Measurements from ENCODE around the gene FRS3. TPM values are rescaled to one million over a fixed set of nuclear protein-coding genes. Genes with fewer than 3 reads are reported as not detected.

FRS3 gene
- total and polyA plus RNA-seq, 4 donors, result 3.7 to 11.2 (median 6.9) TPM

DNA sequence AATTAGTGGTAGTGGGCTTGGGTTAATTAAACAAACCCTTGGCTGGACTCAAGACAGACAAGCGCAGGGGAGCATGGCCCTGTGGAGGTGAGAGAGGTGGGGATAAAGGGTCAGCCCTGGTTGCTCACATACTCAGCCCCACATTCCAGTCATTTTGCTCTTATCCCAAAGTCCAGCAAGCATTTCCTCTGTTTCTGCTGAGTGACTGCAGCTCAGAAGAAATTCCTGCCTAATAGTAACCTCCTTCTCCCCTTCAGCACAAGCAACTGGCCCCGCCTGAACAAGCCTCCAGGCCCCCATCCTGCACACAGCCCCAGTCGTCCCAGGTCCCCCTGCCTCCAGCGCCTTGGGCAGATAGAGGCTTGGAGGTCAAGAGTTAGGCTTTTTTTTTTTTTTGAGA is 40.7 kb downstream of the FRS3 start:
- no peak for DNase-seq
- 85 to 87% methylated on average over 4 of the region's 4 CpGs for WGBS, 2 donors
- H3K4me1 ChIP-seq (ENCODE audit: control insufficient read depth in 5 of 5, insufficient read depth in 5 of 5, low read length in 5 of 5), result peaks cover 0 to 7% (median 2%) of the 10 kb centered on the region in 5 donors
- no peaks in the 10 kb centered on the region for H3K36me3 ChIP-seq (ENCODE audit: control insufficient read depth in 4 of 4, insufficient read depth in 4 of 4, low read length in 4 of 4)
- H3K9me3 ChIP-seq (ENCODE audit: control insufficient read depth in 4 of 4, insufficient read depth in 3 of 4, low read length in 3 of 4), result no peaks in the 10 kb centered on the region
- no peaks in the 10 kb centered on the region for H3K27me3 ChIP-seq (ENCODE audit: control insufficient read depth in 3 of 3, insufficient read depth in 3 of 3, low read length in 2 of 3)
- H3K4me3 ChIP-seq, result no peak overlapping the region
- ATAC-seq (ENCODE audit: insufficient read depth, low FRiP score), result no peak
- H3K9ac ChIP-seq (ENCODE audit: insufficient read depth in 1 of 2, low read length in 2 of 2), result no peak overlapping the region
- no peak overlapping the region for H3K27ac ChIP-seq (ENCODE audit: low read depth in 1 of 2, low read length in 1 of 2)
- TF ChIP-seq, protein P1, sequence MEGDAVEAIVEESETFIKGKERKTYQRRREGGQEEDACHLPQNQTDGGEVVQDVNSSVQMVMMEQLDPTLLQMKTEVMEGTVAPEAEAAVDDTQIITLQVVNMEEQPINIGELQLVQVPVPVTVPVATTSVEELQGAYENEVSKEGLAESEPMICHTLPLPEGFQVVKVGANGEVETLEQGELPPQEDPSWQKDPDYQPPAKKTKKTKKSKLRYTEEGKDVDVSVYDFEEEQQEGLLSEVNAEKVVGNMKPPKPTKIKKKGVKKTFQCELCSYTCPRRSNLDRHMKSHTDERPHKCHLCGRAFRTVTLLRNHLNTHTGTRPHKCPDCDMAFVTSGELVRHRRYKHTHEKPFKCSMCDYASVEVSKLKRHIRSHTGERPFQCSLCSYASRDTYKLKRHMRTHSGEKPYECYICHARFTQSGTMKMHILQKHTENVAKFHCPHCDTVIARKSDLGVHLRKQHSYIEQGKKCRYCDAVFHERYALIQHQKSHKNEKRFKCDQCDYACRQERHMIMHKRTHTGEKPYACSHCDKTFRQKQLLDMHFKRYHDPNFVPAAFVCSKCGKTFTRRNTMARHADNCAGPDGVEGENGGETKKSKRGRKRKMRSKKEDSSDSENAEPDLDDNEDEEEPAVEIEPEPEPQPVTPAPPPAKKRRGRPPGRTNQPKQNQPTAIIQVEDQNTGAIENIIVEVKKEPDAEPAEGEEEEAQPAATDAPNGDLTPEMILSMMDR (IDR thresholded peaks at IDR 0.05; ENCODE audit: control extremely low read depth, extremely low read depth), result no peak

DNA sequence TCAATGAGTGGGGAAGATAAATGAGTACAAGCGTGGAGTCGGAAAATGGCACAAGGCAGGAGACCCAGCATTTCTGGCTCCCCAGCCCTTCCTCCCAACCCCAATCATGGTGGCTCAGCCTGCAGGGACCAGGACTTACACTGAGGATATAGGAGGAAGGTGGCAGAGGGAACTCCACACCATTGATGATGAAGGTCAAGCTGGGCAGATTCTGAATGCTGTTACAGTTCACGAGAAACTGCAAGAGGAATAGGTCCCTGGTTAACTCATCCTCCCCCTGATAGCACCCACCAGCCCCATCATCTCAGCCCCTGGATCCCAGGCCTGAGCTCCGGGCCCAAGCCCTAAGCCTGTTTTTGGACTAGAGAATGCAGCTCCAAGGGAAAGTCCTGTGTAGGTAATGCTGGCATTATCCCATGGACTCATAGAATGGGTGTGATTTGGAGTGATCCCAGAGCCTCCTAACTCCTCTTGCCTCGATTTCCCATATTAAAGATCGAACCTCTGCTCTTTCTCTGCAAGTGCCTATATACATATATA is 42.0 kb downstream of the FRS3 start:
- Histone ChIP-seq H3K9ac (ENCODE audit: insufficient read depth in 1 of 2, low read length in 2 of 2) (no peak overlapping the region), H3K9me3 (ENCODE audit: control insufficient read depth in 4 of 4, insufficient read depth in 3 of 4, low read length in 3 of 4) (no peaks in the 10 kb centered on the region), H3K4me3 (no peak overlapping the region), H3K4me1 (ENCODE audit: control insufficient read depth in 5 of 5, insufficient read depth in 5 of 5, low read length in 5 of 5) (peaks cover 0 to 14% (median 5%) of the 10 kb centered on the region in 5 donors), H3K27me3 (ENCODE audit: control insufficient read depth in 3 of 3, insufficient read depth in 3 of 3, low read length in 2 of 3) (no peaks in the 10 kb centered on the region), H3K27ac (ENCODE audit: low read depth in 1 of 2, low read length in 1 of 2) (no peak overlapping the region), H3K36me3 (ENCODE audit: control insufficient read depth in 4 of 4, insufficient read depth in 4 of 4, low read length in 4 of 4) (no peaks in the 10 kb centered on the region)
- DNase-seq (no peak), ATAC-seq (ENCODE audit: insufficient read depth, low FRiP score) (no peak)
- WGBS, 2 donors, result 92 to 95% methylated on average over 6 of the region's 6 CpGs
- TF ChIP-seq, protein P1 (IDR thresholded peaks at IDR 0.05; ENCODE audit: control extremely low read depth, extremely low read depth), result no peak

DNA sequence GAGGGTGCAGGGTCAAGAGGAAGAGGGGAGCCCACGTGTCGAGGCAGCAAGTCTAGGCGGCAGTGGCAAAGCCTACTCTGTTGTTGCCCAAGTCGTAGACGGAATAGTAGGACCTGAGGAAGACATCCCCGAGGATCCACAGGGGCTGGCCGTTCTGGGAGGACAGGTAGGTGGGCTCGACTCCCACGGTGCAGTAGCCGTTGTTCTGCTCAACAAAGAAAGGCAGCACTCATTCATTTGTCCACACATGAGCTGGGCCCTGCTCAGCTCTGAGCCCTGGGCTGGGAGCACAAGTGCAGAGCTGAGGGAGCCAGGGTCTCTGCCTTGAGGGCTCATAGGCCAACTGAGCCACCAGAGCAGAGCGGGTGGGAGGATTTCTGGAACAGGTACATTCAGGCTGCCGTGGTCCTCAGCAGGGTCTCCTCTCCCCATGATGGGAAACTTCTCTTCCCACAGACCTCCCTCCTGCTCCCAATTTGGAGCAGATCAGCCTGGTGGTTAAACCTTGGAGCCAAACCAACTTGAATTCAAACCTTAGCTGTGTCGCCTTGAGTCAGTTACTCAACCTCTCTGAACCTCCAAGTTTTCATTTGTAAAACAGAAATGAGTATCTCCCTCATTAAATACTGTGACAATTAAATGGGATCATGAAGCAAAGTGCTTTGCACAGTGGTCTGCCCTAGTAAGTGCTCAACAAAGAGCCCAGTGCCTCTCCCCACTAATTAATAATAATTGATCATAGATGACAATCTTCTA is 42.7 kb downstream of the FRS3 start:
- Histone ChIP-seq H3K4me1 (ENCODE audit: control insufficient read depth in 5 of 5, insufficient read depth in 5 of 5, low read length in 5 of 5) (peaks cover 0 to 14% (median 5%) of the 10 kb centered on the region in 5 donors), H3K9me3 (ENCODE audit: control insufficient read depth in 4 of 4, insufficient read depth in 3 of 4, low read length in 3 of 4) (no peaks in the 10 kb centered on the region), H3K4me3 (no peak overlapping the region), H3K27me3 (ENCODE audit: control insufficient read depth in 3 of 3, insufficient read depth in 3 of 3, low read length in 2 of 3) (no peaks in the 10 kb centered on the region), H3K27ac (ENCODE audit: low read depth in 1 of 2, low read length in 1 of 2) (no peak overlapping the region), H3K36me3 (ENCODE audit: control insufficient read depth in 4 of 4, insufficient read depth in 4 of 4, low read length in 4 of 4) (no peaks in the 10 kb centered on the region), H3K9ac (ENCODE audit: insufficient read depth in 1 of 2, low read length in 2 of 2) (no peak overlapping the region)
- TF ChIP-seq, protein P1 (IDR thresholded peaks at IDR 0.05; ENCODE audit: control extremely low read depth, extremely low read depth), result no peak
- no peak for DNase-seq
- WGBS, 2 donors, result 93 to 94% methylated on average over 13 of the region's 13 CpGs
- no peak for ATAC-seq (ENCODE audit: insufficient read depth, low FRiP score)

Data from lung (tissue), 12 donors.